Epidermal melanocyte (primary cell): ENCODE results near the gene MMAA.

ENCODE experiments used
- DNase-seq: peaks from one replicate; pipeline ENCODE4 v3.0.0; 2011; ENCODE audit warnings: low spot score; ENCODE audit not compliant: insufficient read length

Gene MMAA

GRCh38 chr4:145709336-145709735 lies 90.2 kb downstream of the MMAA start:
- no peak for DNase-seq
